Heart left ventricle (tissue), 16 donors: ENCODE results near the gene EIF5A. TPM values are rescaled to one million over a fixed set of nuclear protein-coding genes. Genes with fewer than 3 reads are reported as not detected.

Experiments
- ATAC-seq, 4 donors: fragments of 200-7000 bp; cut with Tn5 transposase; one replicate each; pipeline ENCODE4 v1.9.1; 2020 to 2022; ENCODE audit warnings: moderate library complexity in 4 of 4, mild to moderate bottlenecking in 3 of 4, moderate number of reproducible peaks in 1 of 4
- DNase-seq, 5 donors: peaks; one replicate each; pipeline ENCODE4 v3.0.0-alpha.2; 2020
- H3K27ac ChIP-seq, 12 donors: fragments of 200-600 bp; sonication (generic) in 4 of 12; one replicate each; pipeline versions ENCODE4 v1.5.0 to v1.8.0; 2016 to 2022; ENCODE audit warnings: mild to moderate bottlenecking in 2 of 12
- H3K27me3 ChIP-seq, 9 donors: fragments of 200-600 bp; sonication (generic) in 2 of 9; one replicate each; pipeline versions ENCODE4 v1.5.1 to v1.8.0; 2016 to 2022; ENCODE audit warnings: mild to moderate bottlenecking in 3 of 9
- H3K36me3 ChIP-seq, 9 donors: fragments of 200-600 bp; sonication (generic) in 2 of 9; one replicate each; pipeline versions ENCODE4 v1.5.0 to v1.8.0; 2018 to 2022; ENCODE audit warnings: mild to moderate bottlenecking in 2 of 9
- H3K4me1 ChIP-seq, 12 donors: fragments of 200-600 bp; sonication (generic) in 4 of 12; one replicate each; pipeline versions ENCODE4 v1.5.0 to v1.8.0; 2016 to 2022; ENCODE audit warnings: mild to moderate bottlenecking in 3 of 12
- H3K4me3 ChIP-seq, 12 donors: fragments of 200-600 bp; sonication (generic) in 4 of 12; one replicate each; pipeline versions ENCODE4 v1.5.0 to v1.8.0; 2017 to 2022; ENCODE audit warnings: mild to moderate bottlenecking in 9 of 12, moderate library complexity in 4 of 12
- H3K9me3 ChIP-seq, 12 donors: fragments of 200-600 bp; sonication (generic) in 4 of 12; one replicate each; pipeline versions ENCODE4 v1.5.0 to v1.8.0; 2016 to 2022; ENCODE audit warnings: mild to moderate bottlenecking in 1 of 12
- CTCF ChIP-seq, 12 donors: fragments of 200-600 bp; sonication (generic) in 4 of 12; IDR thresholded peaks; one replicate each; pipeline versions ENCODE4 v1.5.0 to v1.8.0; 2018 to 2022; ENCODE audit warnings: antibody characterized with exemption in 12 of 12, mild to moderate bottlenecking in 5 of 12
- POLR2A ChIP-seq, 2 donors: fragments of 450-650 bp; IDR thresholded peaks; one replicate each; pipeline ENCODE4 v1.6.1; 2017; ENCODE audit warnings: antibody characterized with exemption in 2 of 2, mild to moderate bottlenecking in 2 of 2, moderate library complexity in 2 of 2
- whole genome bisulfite sequencing, 4 donors: extraction: QIAGEN DNeasy Blood & Tissue Kit in 2 of 4; methylation state at CpG; one replicate each; pipeline versions ENCODE4 v1.1.5 to v1.1.7; 2013 to 2018; 5-methylcytosine and 5-hydroxymethylcytosine counted together
- intact Hi-C, 10 donors: fragments of 100-400 bp; cut with DNase I; formaldehyde crosslinking; loops; one replicate each; pipeline versions ENCODE4 v1.11.1 to v1.14.2; 2022
- polyA plus RNA-seq, 2 donors: library from polyadenylated mRNA; stranded (reverse); fragments of 200-250 nt; gene quantifications; one replicate each; pipeline ENCODE4 v1.2.3, GENCODE V29; 2013
- total RNA-seq, 9 donors: library from RNA; depleted of rRNA in 2 of 9; stranded (reverse); fragments of >200 nt in 2 of 9; fragmentation: NEBNext Ultra II Directional in 3 of 9; extraction: Animal tissue kit (Norgen Biotek cat#: 25700) in 3 of 9; gene quantifications; one replicate each; pipeline versions ENCODE4 v1.1.0 to v1.2.4, GENCODE V29; 2016 to 2023
- donor health status: ischemic (EF 13 %, LVEDD 7.1; RV severe dilation, severe dysfunction).
- donor health status: healthy with polysubstance abuse.
- donor health status: DM: no; HTN: yes; CAD: no.
- donor health status: DM: no; HTN: no; CAD: no.
- donor health status: ischemic (EF 25% LVEDD 6.9; RV normal size, moderate dysfunction).
- donor health status: ischemic (EF 25% LVEDD 5.7; RV mildly dilated, moderate dysfunction).
- donor health status: healthy.
- donor health status: DM: yes; HTN: yes; CAD: no.
- donor health status: ischemic (EF 35%, LVEDD 5.7; RV mildly dilated, moderate dysfunction).
- donor health status: nonischemic (EF 11% LVEDD 7.7; RV severe dilation, severe dysfunction).
- donor health status: DM: yes; HTN: yes; CAD: no.
- donor health status: PGD.
- donor health status: ischemic (EF 29% LVEDD 5.4; RV normal size, mild dysfunction).
- donor health status: nonischemic (EF 23%, LVEDD 6.1; RV moderate dilation, normal function).

Gene EIF5A
- total and polyA plus RNA-seq, 11 donors = 120 to 934 (median 268) TPM

- H3K27me3 ChIP-seq = peaks cover 18 to 44% (median 36%) of the 10 kb centered on the region in 9 donors
- TF ChIP-seq POLR2A (IDR thresholded peaks at IDR 0.05) = no peak
- TF ChIP-seq CTCF (IDR thresholded peaks at IDR 0.05) = no peak
- H3K4me3 ChIP-seq = no peak overlapping the region
- 83 to 93% (median 90%) methylated on average over 2 to 4 of the region's 4 CpGs for whole genome bisulfite sequencing, 4 donors
- H3K9me3 ChIP-seq = no peaks in the 10 kb centered on the region
- DNase-seq = no peak
- intact Hi-C loops = no loop called here
- H3K27ac ChIP-seq = no peak overlapping the region
- H3K36me3 ChIP-seq = peaks cover 0 to 49% (median 44%) of the 10 kb centered on the region in 9 donors
- no peak for ATAC-seq
- peaks cover 0 to 36% (median 23%) of the 10 kb centered on the region in 12 donors for H3K4me1 ChIP-seq
Observed at GRCh38 chr17:7260151-7260550, 47.3 kb upstream of the EIF5A start.

GRCh38 chr17:7260651-7261378, 46.6 kb upstream of the EIF5A start:
- DNase-seq (peak in 1 of 5 donors; percentile 43), ATAC-seq (peak; percentile 11 to 60 (median 52))
- peaks cover 0 to 36% (median 23%) of the 10 kb centered on the region in 12 donors for H3K4me1 ChIP-seq
- peak overlapping the region in 2 of 12 donors; percentile 19 to 33 for H3K27ac ChIP-seq
- no peaks in the 10 kb centered on the region for H3K9me3 ChIP-seq
- peaks cover 18 to 50% (median 36%) of the 10 kb centered on the region in 9 donors for H3K27me3 ChIP-seq
- peaks cover 0 to 42% (median 37%) of the 10 kb centered on the region in 9 donors for H3K36me3 ChIP-seq
- intact Hi-C loops = no loop called here
- TF ChIP-seq POLR2A (IDR thresholded peaks at IDR 0.05) (no peak), CTCF (IDR thresholded peaks at IDR 0.05) (no peak)
- H3K4me3 ChIP-seq = peak overlapping the region; percentile 9 to 64 (median 52)
- 6 to 27% (median 9%) methylated on average over 12 to 54 of the region's 54 CpGs for WGBS, 4 donors

- Histone ChIP-seq H3K27ac (peak overlapping the region in 2 of 12 donors; percentile 19 to 33), H3K9me3 (no peaks in the 10 kb centered on the region), H3K36me3 (peaks cover 0 to 34% (median 30%) of the 10 kb centered on the region in 9 donors), H3K27me3 (peaks cover 18 to 50% (median 36%) of the 10 kb centered on the region in 9 donors), H3K4me3 (peak overlapping the region; percentile 9 to 64 (median 52)), H3K4me1 (peaks cover 0 to 36% (median 23%) of the 10 kb centered on the region in 12 donors)
- peak in 2 of 4 donors; percentile 26 to 38 for ATAC-seq
- WGBS, 4 donors = 7 to 19% (median 12%) methylated on average over 19 to 71 of the region's 71 CpGs
- no peak for DNase-seq
- intact Hi-C loops = no loop called here
- no peak for TF ChIP-seq POLR2A (IDR thresholded peaks at IDR 0.05)
- TF ChIP-seq CTCF (IDR thresholded peaks at IDR 0.05) = no peak
Observed at GRCh38 chr17:7261379-7262191, 45.8 kb upstream of the EIF5A start.
